Stimulated activated CD4-positive, alpha-beta T cell treated with anti-CD3 and anti-CD28 coated beads, TNF-alpha, amount 100 ng/mL, for 4 hours (primary cell): ENCODE data around the gene NRBF2.

Experiments used
- DNase-seq, 3 experiments: peaks; one replicate each; pipeline ENCODE4 v3.0.0-alpha.2; 2020; ENCODE audit warnings: low read depth in 3 of 3

The NRBF2 gene

DNA sequence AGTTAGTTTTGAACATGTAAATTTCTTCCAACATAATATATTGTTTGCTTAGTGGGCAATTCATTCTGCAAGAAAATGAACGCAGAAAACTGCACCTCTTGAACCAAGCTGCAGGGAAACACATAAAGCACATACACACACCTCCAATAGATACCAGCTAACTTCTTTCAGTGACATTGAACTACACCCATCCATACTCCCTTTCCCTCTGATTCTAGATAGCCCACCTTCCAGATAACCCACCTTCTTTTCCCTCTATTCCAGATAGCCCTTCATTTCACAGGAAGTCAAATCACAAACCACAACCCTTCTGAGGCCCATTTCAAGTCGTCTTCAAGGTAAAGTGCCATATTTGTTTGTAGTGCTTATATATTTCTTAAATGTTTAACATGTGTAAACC is 28.5 kb downstream of the NRBF2 start:
- no peak for DNase-seq

DNA sequence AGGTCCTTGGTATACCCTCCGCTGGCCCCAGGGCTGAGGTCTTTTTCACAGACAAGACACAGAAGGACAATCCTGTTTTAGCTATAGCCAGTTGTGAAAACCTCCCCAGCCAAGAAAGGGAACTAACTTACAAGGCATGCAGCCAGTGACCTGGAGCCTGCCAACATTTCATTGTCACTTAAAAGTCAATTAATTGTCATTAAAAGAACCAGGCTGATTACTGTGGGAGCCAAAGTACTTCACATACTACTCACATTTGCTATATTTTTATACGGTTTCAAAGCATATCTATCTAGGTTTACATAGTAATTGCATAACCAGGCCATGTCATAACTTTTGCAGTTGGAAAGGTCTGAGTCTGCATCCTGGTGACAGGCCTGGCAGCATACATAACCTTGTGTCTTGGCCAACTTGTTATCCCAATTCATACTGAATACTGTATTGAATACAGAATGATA is 31.1 kb downstream of the NRBF2 start:
- DNase-seq = no peak

DNA sequence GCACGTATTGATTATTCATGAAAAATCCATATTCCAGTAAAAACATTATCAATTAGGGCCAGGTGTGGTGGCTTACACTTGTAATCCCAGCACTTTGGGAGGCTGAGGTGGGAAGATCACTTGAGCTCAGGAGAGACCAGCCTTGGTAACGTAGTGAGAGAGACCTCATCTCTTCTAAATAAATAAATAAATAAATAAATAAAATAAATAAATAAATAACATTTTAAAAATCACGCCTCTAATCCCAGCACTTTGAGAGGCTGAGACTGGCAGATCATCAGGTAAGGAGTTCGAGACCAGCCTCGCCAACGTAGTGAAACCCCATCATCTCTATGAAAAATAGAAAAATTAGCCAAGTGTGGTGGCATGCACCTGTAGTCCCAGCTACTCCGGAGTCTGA is 32.1 kb downstream of the NRBF2 start:
- DNase-seq = no peak

DNA sequence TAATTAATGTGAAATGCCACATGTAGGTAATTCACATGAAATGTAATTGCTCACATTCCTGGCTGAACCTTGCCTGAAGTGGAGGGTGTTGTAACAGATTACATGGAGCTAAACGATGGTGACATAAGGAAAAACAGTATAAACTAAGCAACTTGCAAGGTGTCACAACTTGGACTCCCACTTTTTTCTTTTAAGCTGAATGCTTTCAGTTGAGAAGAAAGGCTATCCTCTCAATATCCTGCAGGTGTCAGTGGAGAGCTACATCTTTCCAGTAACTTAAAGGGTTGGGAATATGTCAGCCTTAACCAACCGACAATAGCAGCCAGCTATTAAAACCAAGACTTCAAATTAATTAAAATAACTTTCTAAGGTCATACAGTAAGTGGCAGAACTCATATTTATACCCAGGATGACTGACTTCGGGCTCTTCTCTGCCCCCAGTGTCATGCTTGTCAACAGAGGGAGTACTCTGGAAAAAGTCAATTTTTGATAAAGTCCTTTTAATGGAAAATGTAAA is 33.7 kb downstream of the NRBF2 start:
- DNase-seq = no peak

DNA sequence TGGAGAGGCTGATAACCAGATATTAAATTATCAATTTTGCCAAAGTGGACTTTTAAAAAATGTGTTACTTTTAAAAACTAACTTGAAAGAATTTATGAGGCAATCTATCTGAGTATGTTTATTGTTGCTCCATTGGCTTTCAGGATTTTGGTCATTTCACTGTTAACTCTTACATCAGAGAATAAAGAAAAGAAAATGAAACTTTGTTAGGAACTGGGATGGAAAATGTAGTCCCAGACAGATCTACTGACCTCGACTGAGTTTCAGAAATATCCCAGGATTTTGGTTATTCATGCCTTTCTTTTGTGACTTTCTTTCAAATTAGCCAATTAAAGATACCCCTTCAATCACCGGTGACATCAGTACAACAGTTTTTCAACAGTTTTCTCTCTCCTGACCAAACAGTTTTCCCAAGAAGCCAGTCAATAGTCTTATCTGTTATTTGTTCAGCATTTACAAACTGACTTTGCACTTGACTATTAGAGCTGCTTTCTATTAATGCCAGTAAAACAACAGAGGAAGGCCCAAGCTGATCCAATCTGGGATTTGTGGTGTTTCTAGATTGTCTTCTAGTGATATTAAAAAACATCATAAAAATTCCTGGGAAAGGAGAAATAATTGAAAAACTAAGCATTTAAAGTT is 35.8 kb downstream of the NRBF2 start:
- no peak for DNase-seq

DNA sequence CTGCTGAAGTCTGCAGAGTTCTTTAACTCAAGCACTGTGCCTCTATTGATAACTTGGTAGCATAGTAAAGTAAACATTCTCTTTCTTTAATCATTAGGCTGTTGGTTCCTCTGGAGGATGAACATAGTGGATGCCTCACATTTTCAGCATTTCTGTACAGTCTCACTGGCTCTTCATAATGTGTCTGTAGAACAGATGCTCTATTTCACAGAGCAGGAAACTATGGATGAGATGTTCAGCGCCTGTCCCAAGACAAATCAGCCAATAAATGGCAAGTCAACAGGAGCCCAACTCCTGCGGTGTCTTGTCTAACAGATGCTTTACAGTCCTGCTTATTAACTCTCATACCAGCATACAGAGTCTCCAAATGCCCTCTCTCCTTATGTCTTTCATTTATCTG is 36.5 kb downstream of the NRBF2 start:
- DNase-seq = no peak

DNA sequence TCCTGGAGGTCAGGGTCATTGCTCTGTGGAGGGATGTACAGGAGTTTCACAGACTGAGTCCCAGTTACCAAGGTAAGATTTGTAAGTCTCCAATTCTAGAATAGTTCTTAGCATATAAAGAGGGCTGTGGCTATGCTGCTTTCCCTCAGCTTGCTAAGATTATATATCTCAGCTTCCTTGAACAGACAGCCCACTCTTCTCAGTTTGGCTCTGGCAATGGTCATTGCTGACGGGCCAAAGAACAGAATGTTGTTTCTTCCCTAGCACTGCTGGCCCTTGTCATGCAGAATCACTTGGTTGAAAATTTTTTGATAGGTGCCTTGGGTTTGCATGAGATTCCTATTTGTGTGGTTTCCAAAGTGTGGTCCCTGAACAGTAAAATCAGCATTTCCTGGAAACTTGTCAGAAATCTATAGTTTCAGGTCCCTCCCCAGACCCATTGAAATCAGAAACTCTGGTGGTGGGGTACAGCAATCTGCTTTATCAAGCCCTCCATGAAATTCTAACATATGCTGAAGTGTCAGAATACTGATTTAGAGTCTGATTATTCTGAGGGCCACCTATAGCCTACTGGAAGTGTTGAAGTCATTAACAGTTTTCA is 38.2 kb downstream of the NRBF2 start:
- DNase-seq = no peak

DNA sequence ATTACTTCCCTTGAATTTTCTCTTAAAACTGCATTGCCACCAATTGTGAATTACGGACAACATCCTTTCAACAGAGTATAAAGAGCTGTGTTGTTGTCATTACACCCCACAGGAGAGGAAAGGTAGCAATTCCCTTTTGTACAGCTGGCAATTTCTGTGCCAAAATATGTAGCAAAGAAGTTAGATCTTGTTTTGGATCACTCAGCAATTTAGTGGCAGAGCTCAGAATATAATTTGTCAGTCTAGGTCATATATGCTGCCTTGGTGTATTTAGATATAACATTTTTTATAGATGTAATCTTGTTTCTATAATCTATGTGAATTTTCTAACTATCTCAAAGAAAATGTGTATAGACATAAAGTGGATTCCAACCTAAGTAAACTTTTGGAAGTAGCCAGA is 38.8 kb downstream of the NRBF2 start:
- no peak for DNase-seq

DNA sequence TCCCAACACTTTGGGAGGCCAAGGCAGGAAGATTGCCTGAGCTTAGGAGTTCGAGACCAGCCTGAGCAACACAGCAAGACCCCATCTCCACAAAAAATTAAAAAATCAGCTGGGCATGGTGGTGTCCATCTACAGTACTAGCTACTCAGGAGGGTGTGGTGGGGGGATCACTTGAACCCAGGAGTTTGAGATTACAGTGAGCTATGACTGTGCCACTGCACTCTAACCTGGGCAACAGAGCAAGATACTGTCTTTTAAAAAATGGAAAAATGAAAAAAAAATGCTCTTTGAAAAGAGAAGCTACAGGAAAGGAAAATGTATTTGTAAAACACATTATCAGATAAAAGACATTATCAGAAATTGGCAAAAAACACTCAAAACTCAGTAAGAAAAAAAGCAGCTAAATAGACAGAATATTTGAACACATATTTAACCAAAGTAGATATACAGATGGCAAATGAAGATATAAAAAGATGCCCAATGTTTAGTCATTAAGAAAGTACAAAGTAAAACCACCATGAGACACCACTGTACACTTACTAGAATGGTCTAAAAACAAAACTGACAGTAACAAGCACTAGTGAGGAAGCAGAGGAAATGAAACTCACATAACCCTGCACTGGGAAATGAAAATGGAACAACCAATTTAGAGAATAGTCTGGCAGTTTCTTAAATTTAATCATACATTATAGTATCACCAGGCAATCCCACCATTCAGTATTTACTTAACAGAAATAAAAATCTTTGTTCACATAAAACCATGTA is 40.5 kb downstream of the NRBF2 start:
- DNase-seq = no peak

DNA sequence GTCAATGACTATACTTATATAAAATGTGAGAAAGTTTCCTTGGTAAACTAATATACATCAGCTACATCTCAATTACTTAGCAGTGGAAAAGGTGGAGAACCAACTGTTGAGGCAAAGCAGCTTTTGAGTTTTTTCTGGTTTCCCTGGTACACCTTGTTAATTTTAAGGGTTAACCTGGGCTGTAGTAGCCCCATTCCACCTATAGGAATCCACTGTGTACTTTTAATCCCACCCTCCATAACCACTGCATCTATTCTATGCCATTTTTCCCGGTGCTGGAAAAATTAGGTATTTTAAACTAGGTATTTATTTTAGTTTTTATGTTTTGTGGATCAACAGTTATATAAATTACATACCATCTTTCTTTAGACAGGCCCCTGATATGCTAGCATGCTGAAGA is 42.4 kb downstream of the NRBF2 start:
- DNase-seq = no peak

DNA sequence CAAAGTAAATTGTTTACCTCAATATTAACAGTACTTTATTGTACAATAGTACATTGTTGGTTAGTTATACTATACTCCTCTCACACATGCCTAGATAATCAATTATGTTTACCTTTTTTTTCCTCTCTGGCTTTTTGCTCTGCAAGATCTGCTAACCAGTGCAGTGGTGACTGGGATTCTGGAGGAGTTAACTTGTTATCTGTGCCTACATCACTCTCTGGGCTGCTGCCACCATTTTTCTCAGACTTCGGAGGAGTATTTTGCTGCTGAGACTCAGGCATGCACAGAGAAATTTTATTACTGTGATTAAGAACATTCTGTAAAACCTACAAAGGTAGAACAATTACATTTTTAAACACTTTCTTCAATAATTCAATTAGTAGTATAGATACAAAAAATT is 59.7 kb downstream of the NRBF2 start:
- DNase-seq = no peak

DNA sequence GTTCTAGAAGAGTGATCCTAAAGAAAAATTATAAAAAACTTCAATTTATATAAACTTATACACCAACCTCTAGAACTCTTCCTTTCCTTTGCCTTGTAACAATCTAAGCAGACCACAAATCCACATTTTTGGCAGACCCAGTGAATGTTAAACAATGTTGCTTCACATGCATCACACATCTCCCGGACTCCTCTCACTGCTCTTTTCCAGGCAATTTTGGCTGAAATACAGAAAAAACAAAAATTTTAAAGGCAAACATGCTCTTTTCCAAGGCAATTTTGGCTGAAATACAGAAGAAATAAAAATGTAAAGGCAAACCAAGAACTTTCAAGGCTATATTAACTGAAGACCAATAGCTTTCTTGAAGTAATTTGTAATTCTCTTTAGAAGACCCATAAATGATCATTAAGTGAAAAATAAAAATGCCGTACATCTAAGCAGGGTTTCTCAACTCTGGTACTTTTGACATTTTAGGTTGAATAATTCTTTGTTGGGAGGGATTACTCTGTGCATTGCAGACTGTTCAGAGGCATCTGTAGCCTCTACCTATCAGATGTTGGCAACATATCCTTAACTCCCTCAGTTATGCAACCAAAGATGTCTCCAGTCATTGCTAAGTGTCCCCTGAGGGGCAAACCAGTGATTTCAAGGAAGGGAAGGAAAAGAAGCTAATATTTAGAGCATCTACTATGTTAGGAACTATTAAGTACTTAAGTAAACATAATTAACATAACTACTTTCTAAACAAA is 64.4 kb downstream of the NRBF2 start:
- DNase-seq = no peak

DNA sequence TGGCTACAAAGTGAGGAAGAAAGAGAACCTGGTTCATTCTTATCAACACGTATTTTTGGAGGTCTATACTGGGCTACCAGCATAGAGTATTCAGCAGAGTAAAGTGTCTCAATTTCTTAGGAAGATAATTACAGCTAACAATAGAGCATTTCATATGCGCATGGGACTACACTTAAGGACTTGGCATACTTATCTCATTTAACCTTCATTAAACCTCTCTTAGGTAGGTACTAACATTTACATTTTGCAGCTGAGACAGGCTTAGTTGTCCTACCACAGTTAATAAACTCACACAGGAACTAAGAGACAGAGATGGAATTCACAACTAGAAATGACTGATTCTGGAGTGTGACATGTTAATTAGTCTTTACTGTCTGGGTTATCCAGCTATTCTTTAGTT is 66.6 kb downstream of the NRBF2 start:
- no peak for DNase-seq

DNA sequence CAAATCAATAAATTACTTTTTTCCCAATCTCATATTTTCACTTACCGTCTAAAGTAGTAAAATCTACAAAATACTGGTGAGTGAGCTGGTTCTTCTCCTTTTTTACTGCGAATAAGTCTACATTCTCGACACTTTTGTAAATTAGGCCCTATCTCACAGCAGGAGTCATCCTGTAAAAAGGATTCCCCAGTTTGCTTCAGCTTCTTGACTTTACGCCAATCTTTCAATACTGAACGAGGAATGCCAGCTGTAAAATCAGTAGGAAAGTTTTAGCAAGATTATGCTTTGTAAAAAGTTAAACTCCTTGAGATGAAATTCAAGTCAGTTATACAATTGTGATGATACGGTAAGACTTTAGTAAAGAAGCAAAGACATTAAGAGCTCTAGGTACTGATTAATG is 67.3 kb downstream of the NRBF2 start:
- DNase-seq = no peak

DNA sequence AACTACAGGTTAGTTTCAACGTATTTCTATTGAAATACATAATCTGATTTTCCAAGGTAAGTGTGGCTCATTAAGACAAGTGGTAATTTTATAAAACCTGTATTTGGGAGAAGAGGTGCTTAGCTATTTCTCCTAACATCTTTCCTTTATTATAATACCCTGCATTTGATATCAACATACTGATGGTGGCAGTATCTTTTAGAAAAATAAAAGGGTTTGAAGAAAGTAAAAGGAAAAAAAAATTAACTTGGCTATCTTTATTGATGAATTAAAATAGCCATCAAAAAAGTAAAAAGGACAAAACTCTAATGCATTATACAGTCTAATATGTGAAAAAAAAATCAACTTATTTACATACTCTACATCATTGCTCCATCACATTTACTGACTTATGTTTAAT is 68.0 kb downstream of the NRBF2 start:
- DNase-seq = no peak
